Neural cell (in vitro differentiated cells): ENCODE results near the gene KTI12. TPM values are rescaled to one million over a fixed set of nuclear protein-coding genes. Genes with fewer than 3 reads are reported as not detected.

Source experiments
- H2AFZ ChIP-seq: fragments of 200-600, 300-800 bp; sonication (generic), shearing (Covaris generic); 2 replicates; pipeline ENCODE4 v1.6.0; 2014; ENCODE audit warnings: low read depth, mild to moderate bottlenecking, antibody characterized with exemption, low read length, moderate library complexity
- H3F3A ChIP-seq: fragments of 200-600 bp; shearing (Covaris generic); 2 replicates; pipeline ENCODE4 v1.6.1; 2016; ENCODE audit warnings: mild to moderate bottlenecking, moderate library complexity, mixed read lengths, antibody characterized with exemption, low read length; ENCODE audit not compliant: insufficient read depth, poor library complexity, severe bottlenecking
- H3K27ac ChIP-seq: fragments of 200-600, 300-800 bp; sonication (generic), shearing (Covaris generic); 2 replicates; pipeline ENCODE4 v1.5.1; 2014; ENCODE audit warnings: mild to moderate bottlenecking, low read length, moderate library complexity
- H3K27me3 ChIP-seq: fragments of 300-800, 200-600 bp; sonication (generic), shearing (Covaris generic); 2 replicates; pipeline ENCODE4 v1.6.0; 2014; ENCODE audit warnings: mild to moderate bottlenecking, low read depth, low read length, moderate library complexity; ENCODE audit not compliant: insufficient read depth
- H3K36me3 ChIP-seq: fragments of 300-800, 200-600 bp; sonication (generic), shearing (Covaris generic); 2 replicates; pipeline ENCODE4 v1.5.1; 2014; ENCODE audit warnings: mild to moderate bottlenecking, antibody characterized with exemption, low read length, moderate library complexity; ENCODE audit not compliant: insufficient read depth
- H3K4me2 ChIP-seq: fragments of 300-800, 200-600 bp; sonication (generic), shearing (Covaris generic); 2 replicates; pipeline ENCODE4 v1.6.0; 2014; ENCODE audit warnings: mild to moderate bottlenecking, low read length
- H3K4me3 ChIP-seq: fragments of 300-800, 200-600 bp; sonication (generic), shearing (Covaris generic); 2 replicates; pipeline ENCODE4 v1.5.1; 2014; ENCODE audit warnings: mild to moderate bottlenecking, low read length, moderate library complexity
- H3K79me2 ChIP-seq: fragments of 200-600 bp; shearing (Covaris generic); replicated peaks from 2 replicates; pipeline ENCODE4 v1.6.0; 2014; ENCODE audit warnings: mild to moderate bottlenecking, low read length, moderate library complexity; ENCODE audit not compliant: insufficient read depth
- H3K9ac ChIP-seq: fragments of 300-800, 200-600 bp; sonication (generic), shearing (Covaris generic); 2 replicates; pipeline ENCODE4 v1.6.1; 2016; ENCODE audit warnings: mild to moderate bottlenecking, low read length, mixed read lengths
- H3K9me2 ChIP-seq: fragments of 200-600 bp; shearing (Covaris generic); 2 replicates; pipeline ENCODE4 v1.6.1; 2016; ENCODE audit warnings: mild to moderate bottlenecking, low read length, mixed read lengths; ENCODE audit not compliant: insufficient read depth
- H3K9me3 ChIP-seq: fragments of 200-600, 300-800 bp; sonication (generic), shearing (Covaris generic); 2 replicates; pipeline ENCODE4 v1.6.1; 2016; ENCODE audit warnings: mild to moderate bottlenecking, mixed run types, low read length, moderate library complexity, mixed read lengths
- H4K20me1 ChIP-seq: fragments of 200-600 bp; shearing (Covaris generic); 2 replicates; pipeline ENCODE4 v1.6.1; 2016; ENCODE audit warnings: mild to moderate bottlenecking, mixed run types; ENCODE audit not compliant: insufficient read depth
- EP300 ChIP-seq: fragments of 450-650 bp; conservative IDR thresholded peaks from 2 replicates; pipeline ENCODE4 v1.6.1; 2014; ENCODE audit warnings: antibody characterized with exemption, mild to moderate bottlenecking, moderate library complexity; ENCODE audit not compliant: poor library complexity, severe bottlenecking
- EZH2 ChIP-seq: fragments of 200-600, 300-800 bp; shearing (Covaris generic), sonication (generic); IDR thresholded peaks from 2 replicates; pipeline ENCODE4 v1.6.1; 2014; ENCODE audit warnings: antibody characterized with exemption, low read length, borderline replicate concordance, mild to moderate bottlenecking; ENCODE audit not compliant: insufficient read depth, poor library complexity, severe bottlenecking
- MXI1 ChIP-seq: fragments of 450-650 bp; conservative IDR thresholded peaks from 2 replicates; pipeline ENCODE4 v1.6.1; 2014; ENCODE audit warnings: antibody characterized with exemption, mild to moderate bottlenecking; ENCODE audit not compliant: poor library complexity, severe bottlenecking
- POLR2AphosphoS5 ChIP-seq: IDR thresholded peaks from 2 replicates; pipeline ENCODE4 v1.6.1; 2012
- RAD21 ChIP-seq: fragments of 450-650 bp; conservative IDR thresholded peaks from 2 replicates; pipeline ENCODE4 v1.6.1; 2014; ENCODE audit warnings: antibody characterized with exemption, mild to moderate bottlenecking, moderate library complexity
- SMC3 ChIP-seq: fragments of 450-650 bp; conservative IDR thresholded peaks from 2 replicates; pipeline ENCODE4 v1.6.1; 2014; ENCODE audit warnings: antibody characterized with exemption, mild to moderate bottlenecking, moderate library complexity; ENCODE audit not compliant: poor library complexity
- TAF1 ChIP-seq: IDR thresholded peaks from 2 replicates; pipeline ENCODE4 v1.6.1; 2012; ENCODE audit warnings: low read depth
- polyA plus RNA-seq: library from polyadenylated mRNA; depleted of rRNA; stranded (reverse); fragments of >200 nt; gene quantifications from 2 replicates; pipeline ENCODE4 v1.2.3, GENCODE V29; 2014
- TF ChIP-seq, protein P1 (sequence below): IDR thresholded peaks from 2 replicates; pipeline ENCODE4 v1.6.1; 2012; ENCODE audit warnings: borderline replicate concordance
- TF ChIP-seq, protein P2 (sequence below): fragments of 450-650 bp; IDR thresholded peaks from 2 replicates; pipeline ENCODE4 v1.5.1; 2014; ENCODE audit warnings: antibody characterized with exemption, mild to moderate bottlenecking, moderate library complexity; ENCODE audit not compliant: poor library complexity, severe bottlenecking

Gene KTI12
- polyA plus RNA-seq, 1 donor from 2014 or later, result 14.0 TPM

DNA sequence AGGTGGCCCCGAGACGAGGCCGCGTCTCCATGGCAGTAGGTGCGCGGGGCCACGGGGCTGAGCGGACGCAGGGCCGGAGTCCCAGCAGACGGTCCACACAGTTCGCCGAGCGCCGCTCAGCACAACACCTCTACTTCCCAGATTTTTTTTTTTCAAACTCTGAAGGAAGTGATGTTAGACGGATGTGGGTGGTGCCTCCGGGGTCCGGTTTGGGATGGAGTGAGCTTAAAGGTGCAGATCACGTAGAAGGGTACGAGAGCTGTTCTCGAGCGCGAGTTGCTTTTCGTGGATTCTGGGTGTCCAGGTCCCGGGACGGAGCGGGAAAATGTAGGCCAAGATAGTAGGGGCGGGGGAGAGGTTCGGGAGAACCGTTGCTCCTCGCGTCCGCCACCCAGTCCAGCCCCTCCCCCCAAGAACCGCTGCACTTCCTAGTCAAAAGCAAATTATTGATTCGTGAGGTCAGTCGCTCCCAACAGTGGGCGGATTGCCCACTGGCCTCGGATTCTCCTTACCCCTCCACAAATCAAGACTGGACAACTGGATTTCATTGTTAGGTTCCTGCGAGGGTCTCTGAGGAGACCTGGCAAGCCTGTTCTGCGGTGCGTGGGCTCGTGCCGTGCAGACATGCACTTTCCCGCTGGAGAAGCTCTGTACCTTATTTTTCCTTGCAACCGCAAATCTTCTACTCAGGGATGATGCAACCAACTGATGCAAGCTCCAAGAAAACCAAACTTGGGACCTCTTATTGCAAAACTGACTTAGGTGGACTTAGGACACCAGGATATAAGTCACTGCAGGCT is 21.7 kb upstream of the KTI12 start, which contains the start of gene TXNDC12:
Gene TXNDC12 (minus strand): TSS at position 126 of the 800 bp plus-strand sequence. CDS start 95 bp downstream, at position 31.
- Histone ChIP-seq H2AFZ (peak within 1 kb of the TSS; percentile 65), H3K4me2 (peak within 1 kb of the TSS; percentile 58), H3F3A (no peaks in the 10 kb centered on the region), H3K9me3 (no peaks in the 10 kb centered on the region), H3K36me3 (no peaks in the 10 kb centered on the region), H3K9ac (peak within 1 kb of the TSS; percentile 95), H3K9me2 (no peaks in the 10 kb centered on the region), H3K27ac (peak within 1 kb of the TSS; percentile 97), H4K20me1 (no peaks in the 10 kb centered on the region), H3K79me2 (peaks cover 69% of the 10 kb centered on the region), H3K27me3 (no peaks in the 10 kb centered on the region), H3K4me3 (peak within 1 kb of the TSS; percentile 80)
- TF ChIP-seq MXI1 (peak; percentile 58), RAD21 (no peak), POLR2AphosphoS5 (peak; percentile 92), SMC3 (peak; percentile 33), TAF1 (peak; percentile 94)
- TF ChIP-seq, protein P1, sequence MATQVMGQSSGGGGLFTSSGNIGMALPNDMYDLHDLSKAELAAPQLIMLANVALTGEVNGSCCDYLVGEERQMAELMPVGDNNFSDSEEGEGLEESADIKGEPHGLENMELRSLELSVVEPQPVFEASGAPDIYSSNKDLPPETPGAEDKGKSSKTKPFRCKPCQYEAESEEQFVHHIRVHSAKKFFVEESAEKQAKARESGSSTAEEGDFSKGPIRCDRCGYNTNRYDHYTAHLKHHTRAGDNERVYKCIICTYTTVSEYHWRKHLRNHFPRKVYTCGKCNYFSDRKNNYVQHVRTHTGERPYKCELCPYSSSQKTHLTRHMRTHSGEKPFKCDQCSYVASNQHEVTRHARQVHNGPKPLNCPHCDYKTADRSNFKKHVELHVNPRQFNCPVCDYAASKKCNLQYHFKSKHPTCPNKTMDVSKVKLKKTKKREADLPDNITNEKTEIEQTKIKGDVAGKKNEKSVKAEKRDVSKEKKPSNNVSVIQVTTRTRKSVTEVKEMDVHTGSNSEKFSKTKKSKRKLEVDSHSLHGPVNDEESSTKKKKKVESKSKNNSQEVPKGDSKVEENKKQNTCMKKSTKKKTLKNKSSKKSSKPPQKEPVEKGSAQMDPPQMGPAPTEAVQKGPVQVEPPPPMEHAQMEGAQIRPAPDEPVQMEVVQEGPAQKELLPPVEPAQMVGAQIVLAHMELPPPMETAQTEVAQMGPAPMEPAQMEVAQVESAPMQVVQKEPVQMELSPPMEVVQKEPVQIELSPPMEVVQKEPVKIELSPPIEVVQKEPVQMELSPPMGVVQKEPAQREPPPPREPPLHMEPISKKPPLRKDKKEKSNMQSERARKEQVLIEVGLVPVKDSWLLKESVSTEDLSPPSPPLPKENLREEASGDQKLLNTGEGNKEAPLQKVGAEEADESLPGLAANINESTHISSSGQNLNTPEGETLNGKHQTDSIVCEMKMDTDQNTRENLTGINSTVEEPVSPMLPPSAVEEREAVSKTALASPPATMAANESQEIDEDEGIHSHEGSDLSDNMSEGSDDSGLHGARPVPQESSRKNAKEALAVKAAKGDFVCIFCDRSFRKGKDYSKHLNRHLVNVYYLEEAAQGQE, result peak; percentile 83
- TF ChIP-seq, protein P2, sequence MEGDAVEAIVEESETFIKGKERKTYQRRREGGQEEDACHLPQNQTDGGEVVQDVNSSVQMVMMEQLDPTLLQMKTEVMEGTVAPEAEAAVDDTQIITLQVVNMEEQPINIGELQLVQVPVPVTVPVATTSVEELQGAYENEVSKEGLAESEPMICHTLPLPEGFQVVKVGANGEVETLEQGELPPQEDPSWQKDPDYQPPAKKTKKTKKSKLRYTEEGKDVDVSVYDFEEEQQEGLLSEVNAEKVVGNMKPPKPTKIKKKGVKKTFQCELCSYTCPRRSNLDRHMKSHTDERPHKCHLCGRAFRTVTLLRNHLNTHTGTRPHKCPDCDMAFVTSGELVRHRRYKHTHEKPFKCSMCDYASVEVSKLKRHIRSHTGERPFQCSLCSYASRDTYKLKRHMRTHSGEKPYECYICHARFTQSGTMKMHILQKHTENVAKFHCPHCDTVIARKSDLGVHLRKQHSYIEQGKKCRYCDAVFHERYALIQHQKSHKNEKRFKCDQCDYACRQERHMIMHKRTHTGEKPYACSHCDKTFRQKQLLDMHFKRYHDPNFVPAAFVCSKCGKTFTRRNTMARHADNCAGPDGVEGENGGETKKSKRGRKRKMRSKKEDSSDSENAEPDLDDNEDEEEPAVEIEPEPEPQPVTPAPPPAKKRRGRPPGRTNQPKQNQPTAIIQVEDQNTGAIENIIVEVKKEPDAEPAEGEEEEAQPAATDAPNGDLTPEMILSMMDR, result no peak

- Histone ChIP-seq H2AFZ (peak overlapping the region; percentile 65), H3F3A (no peaks in the 10 kb centered on the region), H3K27ac (peak overlapping the region; percentile 97), H3K9me2 (no peaks in the 10 kb centered on the region), H3K4me2 (peak overlapping the region; percentile 58), H4K20me1 (no peaks in the 10 kb centered on the region), H3K9me3 (no peaks in the 10 kb centered on the region), H3K9ac (peak overlapping the region; percentile 95), H3K27me3 (no peaks in the 10 kb centered on the region), H3K79me2 (peaks cover 63% of the 10 kb centered on the region), H3K4me3 (peak overlapping the region; percentile 80), H3K36me3 (no peaks in the 10 kb centered on the region)
- TF ChIP-seq EP300, result no peak
- no peak for TF ChIP-seq SMC3
- TF ChIP-seq POLR2AphosphoS5, result no peak
- TF ChIP-seq, protein P2, result no peak
- TF ChIP-seq MXI1, result no peak
- no peak for TF ChIP-seq RAD21
- TF ChIP-seq, protein P1, result no peak
- TF ChIP-seq EZH2, result no peak
- no peak for TF ChIP-seq TAF1
Observed at GRCh38 chr1:52054496-52055065, 21.0 kb upstream of the KTI12 start.
